ENCODE data around the gene R3HDM2.

R3HDM2 gene

DNA sequence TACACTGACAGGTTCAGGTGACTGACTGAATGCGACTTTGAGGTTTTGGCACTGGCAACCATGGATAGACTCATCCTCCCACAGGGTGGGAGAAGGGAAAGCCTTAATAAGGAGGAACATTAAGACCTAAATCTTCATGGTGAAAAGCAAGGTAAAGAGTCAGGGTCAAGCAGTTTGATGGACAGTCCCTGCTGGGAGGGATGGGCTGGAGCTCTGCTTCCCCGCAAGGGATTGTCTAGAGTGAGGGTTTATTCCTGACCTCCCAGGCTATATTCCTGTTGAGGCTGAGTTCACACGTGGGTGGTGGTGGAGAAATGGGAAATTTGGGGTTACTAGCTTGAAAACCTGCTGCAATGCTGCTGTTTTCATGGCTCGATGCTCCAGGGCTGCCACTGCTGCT lies 170.5 kb downstream of the R3HDM2 start:
- no peak for DNase-seq

DNA sequence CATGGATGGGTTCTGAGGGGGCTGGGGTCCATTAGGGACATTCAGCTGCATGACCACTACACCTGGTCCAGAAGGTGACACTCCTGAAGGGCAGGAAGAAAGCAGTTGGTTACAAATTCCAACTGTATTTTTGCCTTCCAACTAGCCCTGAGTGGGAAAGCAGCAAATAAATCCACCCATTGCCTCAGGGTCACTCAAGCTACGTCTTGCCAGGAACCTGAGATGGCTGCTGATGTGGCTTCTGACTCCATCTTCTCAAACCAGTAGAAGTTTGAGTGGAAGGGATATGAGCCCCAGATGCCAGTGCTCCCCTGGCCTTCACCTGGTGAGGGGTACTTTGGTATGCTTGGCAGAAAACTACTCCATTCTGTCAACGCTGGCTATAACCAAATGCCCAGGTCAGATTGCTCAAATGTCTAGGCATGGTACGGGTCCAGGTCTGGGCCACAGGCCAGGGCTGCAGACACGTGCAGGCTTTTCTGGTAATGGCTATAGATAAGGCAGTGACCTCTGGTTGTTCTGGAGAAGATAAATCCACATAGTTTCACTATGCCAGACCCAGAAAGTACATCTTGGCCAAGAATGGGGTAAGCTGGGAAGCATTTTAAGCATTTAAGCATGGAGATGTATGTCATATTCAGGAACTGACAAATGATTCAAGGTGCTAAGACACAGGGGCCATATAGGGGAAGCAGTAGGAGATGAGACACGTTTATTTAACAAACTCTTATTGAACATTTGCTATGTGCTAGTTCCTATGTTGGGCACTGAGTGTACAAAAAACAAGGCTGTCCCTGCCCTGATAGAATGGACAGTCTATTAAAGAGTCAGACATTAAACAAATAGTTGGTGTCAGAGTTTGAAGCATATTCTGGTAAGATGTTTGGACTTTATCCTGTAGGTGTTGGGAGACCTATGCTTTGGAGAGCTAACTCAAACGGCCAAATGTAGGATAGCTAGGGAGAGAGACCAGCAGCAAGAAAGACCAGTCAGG lies 171.6 kb downstream of the R3HDM2 start:
- no peak for DNase-seq

DNA sequence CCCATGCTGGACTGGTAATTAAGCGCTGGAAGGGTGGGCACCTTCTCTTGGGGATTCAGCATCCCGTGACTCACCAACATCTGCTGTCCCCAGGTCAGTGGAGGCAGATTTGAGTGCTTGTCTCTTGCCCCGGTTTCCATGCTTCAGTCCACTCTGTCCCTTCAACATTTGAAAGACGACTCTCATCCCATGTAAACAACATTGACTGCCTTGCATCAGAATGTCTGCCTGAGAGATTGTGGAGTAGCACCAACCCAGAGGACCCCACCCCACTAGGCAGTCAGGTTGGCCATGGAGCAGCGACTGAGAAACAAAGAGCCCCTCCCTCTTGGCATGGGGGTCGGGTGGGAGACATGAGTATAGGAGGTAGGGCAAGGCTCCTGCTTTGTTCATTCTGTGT lies 174.9 kb downstream of the R3HDM2 start:
- no peak for DNase-seq

DNA sequence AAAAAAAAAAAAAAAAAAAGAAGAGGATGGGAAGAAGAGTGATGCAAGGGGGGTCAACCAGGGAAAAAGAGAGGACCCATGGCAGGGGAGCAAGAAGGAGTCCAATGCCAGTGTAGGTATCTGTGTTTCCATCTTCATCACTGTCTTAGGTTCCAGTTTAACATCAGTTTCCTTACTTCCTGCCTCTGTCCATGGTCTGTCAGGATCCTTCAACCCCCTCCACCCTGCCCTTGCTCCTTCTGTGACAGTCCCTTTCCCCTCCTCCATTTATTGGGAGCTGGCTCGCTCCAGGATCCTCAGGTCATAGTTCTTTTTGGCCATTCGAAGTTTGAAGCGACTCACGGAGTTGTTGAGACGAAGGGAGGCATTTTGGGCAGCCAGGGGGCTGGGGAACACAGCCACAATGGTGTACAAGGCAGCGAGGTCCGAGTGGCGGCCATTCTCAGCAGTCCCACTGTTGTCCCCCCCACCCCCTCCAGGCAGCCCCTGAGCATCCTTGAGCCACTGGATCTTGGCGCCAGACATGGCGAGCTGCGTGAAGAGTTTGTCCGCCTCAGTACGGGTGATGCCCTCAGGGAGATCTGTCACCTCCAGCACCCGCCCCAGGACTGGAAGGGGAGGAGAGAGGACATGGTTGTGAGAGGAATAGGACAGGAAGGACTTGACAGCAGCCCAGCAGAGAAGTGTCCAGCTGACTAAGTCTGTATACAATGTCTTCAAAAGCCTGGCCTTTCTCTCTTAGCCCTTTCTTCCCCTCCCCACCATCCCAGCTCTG lies 176.2 kb downstream of the R3HDM2 start:
- no peak for DNase-seq

DNA sequence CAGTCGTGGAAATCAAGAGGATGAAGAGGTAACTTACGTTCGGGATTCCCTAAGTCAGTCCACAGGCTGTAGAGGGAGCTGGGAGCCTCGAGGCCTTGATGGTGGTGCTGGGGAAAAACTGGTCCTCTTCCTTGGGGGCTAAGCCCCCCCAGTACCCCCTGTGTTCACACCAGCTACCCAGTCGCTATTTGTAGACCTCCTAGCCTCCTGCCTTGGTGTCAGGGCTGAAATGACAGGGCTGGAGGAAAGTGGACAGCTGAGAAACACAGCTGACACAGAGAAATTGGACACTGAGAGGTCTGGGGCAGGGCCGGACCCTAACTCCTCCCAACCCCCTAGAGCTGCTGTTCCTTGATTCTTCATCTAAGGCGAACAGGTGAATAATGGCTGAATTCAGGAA lies 179.9 kb downstream of the R3HDM2 start, which contains the start of gene STAC3:
STAC3 (minus strand) TSS at position 232 of the 400 bp plus-strand sequence. CDS start 1,551 bp downstream, outside the sequence.
- no peak for DNase-seq

DNA sequence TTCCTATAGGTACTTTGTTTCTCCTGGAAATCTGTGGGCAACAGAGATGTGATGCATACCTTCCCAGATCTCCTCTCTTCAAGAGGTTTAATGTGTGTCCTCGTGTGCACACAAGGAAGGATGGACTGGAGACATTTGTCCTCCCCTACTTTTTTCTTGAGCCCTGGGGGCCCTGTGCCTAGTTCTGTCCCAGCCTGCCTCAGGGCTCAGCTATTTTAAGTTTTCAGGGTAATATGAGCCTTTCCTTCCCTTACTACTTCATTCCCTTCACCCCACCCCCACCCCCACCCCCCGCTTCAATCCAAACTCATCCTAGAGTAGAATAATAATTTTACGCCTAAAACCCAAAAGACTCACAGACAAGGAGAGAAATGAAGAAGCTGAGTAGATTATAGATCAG lies 180.3 kb downstream of the R3HDM2 start:
- no peak for DNase-seq

DNA sequence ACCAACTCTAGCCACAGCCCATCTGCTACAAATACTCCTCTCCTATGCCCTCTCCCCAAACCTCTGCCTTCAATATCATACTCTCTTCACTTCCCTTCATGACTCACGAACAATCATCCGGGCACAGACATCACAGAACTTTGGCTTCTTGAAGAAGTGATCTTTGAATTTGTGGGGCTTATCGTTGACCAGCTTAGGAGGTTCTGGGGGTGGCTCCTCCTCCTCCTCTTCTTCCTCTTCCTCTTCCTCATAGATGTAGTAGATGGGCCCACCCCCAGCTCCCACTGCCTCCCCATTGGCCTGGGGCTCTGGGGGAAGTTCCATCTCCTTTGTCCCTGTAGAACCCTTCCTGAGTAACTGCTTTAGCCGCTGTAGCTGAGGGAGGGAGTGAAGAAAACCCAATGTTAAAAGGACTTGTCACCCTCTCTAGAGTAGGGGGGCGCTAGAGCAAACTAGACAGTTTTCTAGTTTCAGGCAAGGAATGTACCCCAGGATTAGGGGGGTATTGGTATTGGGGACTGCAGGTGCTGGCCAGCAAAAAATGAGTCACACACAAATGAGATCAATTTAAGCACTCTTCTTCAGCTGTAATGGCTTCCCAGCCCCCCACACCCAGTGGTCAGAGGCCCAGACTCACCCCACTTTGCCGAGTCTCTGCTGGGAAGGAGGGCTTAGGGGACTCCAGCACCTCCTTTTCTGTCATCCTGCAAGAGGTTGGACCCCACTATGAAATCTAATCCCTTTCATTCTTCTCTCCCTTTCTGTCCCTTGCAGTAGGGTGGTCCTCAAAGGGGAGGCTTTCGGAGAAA lies 181.7 kb downstream of the R3HDM2 start:
- no peak for DNase-seq

DNA sequence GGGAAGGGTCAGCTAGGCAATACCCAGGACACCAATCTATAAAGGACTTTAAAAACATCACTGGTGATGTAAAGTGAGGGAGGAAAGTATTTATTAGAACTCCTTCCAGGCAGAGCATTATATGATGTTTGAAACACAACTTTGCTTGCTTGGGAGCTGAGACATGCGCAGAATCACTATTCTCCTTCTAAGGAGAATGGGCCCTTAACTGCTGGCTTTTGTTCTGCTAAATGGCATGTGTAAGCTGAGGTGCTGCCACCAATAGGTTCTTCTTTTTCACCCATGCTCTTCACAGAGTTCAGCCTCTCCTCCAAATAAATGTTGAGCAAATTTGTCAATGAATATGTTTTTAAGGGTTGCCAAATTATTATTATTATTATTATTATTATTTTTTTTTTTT lies 183.8 kb downstream of the R3HDM2 start:
- DNase-seq: no peak

DNA sequence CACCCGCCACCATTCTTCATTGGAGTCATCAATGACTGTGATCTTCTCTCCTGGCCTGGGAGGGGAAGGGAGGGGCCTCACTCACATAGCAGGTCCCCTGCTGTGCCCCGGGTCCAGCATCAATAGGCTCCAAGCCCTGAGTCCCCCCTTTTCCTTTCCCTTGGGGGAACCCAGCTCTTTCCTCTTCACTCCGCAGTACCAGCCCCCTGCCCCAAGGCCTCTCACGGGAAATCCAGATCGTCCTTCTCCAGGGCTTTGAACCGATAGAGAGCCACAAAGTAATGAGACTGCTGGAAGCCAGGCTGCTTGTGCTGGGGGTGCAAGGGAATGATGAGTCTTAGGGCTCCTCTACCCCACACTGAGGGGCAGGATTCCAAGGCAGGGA lies 186.5 kb downstream of the R3HDM2 start:
- DNase-seq: no peak

DNA sequence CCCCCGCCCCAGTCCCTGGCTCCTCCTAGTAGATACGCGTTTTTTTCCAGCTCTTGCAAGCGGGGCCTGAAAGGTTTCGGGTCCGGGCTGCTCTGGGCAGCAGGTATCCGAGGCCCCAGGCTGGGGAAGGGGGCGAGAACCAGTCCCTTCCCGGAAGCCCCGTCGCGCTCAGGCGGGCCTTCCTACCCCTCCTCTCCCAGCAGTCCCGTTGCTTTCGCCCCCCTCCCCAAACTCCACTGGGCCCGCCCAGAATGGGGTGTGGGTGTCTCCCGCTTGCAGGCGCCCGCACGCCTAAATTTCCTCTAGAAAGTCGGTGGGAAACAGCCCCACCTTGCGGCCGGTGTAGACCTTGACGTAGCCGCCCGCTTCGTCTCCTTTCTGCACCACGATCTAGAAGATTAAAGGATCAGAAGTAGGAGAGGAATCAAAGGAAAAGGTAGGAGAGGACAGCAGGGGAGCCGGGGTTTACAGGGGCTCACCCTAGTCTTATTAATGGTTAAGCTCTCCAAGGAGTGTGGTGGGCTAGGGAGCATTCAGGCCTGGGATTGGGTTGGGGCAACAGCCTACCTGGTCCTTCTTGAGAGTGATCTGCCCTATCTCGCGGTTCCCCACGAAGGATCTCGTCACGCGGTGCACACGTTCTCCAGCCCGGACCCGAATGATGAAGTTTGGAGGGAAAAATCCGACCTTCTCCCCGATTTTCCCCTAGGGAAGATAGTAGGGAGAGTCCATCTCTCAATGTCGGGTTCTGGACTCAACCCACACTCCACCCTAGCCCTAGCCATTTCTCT lies 187.1 kb downstream of the R3HDM2 start:
- DNase-seq: peak; percentile 79

DNA sequence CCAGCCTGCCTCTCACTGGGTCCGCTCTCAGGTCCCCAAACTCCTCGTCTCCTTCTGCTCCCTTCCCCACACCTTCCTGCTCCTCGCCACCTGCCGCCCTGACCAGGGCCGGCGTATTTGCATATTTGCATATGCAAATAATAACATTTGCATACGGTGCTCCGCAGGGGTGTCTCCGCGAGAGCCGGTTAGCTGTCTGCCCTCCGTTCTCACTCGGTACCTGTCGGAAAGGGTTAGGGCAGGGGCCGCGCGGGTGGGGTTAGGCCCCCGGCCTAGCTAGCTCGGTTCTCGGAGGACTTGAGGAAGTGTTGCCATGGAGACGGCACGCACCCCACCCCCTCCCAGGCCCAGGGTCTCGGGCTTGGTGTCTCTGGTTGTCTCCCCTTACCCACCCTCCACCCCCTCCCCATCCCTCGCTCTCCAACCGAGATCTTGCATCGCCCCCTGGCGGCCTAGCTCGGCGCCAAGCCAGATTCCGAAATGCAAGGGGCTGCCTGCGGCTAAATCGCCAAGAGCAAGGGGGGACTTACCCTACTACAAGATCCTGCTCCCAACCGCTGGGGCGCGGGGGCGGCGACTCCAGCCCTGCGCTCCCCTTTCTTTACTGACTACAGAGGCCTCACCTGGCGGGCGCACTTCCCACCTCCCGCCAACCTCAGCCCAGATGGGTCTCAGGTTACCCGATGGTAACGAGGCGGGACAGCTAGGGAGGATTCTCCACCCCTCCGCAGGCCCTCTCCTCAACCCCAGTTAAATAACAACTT lies 188.0 kb downstream of the R3HDM2 start:
- peak; percentile 92 for DNase-seq

DNA sequence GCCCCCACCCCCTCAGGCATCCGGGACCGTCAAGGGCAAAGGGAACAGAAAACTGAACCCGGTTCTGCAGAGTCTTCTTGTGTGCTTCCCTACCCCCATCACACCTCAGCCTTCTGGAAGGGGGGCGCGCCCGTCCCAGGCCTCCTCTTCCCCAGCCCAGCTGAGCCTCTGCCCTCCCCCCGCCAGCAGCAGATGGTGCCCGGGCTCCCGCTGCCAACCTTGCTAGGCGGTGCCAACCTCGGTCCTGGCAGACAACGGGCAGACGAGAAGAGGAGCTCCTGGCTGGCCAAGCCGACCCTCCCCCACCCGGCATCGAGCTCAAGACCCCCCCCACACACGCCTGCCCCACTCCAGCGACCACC lies 188.5 kb downstream of the R3HDM2 start:
- peak; percentile 82 for DNase-seq

DNA sequence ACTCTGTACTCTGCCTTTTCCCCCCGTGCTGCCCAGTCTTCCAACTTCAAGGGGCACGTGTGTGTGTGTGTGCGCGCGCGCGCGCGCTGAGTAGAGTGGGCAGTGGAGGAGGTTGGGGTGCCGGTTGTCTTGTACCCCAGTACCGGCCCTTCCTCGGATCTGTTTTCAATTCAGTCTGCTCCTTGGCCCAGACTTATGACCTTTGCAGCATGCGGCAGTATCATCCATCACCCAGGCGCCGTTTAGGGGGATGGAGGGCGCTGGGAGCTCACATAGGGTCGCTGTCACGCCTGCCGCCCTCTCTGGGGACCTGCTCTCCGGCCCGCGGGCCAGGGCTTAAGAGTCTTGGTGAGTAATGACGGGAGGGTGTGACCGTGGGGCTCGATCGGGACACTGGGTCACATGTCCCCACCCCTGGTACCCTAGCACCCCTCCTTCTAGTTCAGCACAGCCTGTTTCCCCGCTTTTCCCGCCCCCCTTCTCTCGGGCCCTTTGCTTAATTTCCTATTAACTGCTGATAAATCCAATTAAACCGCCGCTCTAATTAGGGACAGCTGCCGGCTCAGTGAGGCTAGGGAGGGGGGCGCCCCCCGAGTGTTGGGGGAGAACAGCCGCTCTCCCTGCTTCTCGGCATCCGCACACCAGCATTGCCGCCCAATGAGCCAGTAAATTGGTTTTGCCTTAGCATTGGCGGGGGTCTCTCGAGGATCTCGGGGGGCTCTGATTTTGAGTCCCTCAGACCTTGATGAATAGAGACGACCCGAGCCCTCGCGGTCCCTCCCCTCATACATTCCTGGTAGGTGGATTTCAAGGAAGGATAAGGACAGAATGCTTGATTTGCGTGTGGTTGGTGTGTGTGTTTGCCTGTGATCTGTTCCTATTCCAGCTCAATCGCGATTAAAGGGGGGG lies 189.2 kb downstream of the R3HDM2 start:
- peak; percentile 43 for DNase-seq

DNA sequence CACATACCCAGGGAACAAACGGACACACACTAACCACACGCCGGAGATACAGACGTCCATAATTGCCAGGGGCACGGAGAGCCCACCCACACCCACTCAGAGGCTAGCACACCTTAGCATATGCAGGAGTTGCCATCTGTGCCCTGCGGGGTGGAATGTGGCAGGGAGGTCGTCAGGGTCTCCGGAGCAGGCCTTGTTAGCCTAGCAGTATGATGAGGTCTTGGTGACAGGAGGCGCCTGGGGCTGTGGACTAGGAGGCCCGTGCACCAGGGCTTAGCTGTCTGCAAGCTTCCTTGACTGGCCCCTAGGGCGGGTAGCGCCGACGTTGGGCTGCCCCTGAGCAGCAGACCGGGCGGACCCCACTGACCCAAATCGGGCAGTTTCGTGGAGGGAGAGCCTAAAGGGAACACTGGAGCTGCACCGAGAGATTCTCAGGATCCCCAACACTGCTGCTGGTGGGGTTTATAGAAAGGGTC lies 189.9 kb downstream of the R3HDM2 start:
- peak; percentile 31 for DNase-seq

DNA sequence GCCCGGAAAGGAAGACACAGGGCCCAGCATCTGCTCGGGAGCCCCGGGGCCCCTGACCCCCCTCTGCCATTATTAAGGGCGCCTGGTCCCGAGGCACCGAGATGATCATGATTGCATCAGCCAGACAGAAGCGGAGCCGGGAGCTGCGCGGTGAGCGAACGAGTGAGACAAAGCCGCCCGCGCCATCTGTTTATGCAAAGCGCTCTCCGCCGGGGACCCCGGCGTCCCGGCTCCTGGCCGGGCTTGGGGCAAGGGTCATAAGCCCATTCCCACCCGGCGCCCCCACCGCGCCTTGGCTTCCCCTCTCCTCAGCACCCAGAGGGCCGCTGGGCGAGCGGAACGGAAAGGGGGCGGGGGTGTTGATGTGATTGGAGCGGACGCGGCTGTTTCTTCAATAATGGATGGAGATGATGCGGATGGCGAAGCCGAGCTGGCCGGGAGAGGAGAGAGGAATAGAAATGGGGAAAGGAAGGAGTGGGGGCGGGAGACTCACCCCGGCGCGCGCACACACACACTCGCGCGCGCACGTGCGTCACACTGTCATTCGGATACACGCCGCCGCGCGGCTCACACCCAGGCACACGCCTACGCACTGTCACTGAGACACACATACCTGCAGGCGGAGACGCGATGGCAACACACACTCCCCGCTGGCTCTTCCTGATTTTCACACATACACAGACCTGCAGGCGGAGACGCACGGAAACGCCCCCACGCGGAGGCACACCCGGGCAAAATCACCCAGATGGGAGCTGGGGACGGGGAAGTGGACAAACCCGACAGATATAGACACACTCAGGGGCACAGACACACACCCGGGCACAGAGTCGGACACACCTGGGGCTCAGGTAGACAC lies 190.5 kb downstream of the R3HDM2 start:
- DNase-seq: peak; percentile 82

DNA sequence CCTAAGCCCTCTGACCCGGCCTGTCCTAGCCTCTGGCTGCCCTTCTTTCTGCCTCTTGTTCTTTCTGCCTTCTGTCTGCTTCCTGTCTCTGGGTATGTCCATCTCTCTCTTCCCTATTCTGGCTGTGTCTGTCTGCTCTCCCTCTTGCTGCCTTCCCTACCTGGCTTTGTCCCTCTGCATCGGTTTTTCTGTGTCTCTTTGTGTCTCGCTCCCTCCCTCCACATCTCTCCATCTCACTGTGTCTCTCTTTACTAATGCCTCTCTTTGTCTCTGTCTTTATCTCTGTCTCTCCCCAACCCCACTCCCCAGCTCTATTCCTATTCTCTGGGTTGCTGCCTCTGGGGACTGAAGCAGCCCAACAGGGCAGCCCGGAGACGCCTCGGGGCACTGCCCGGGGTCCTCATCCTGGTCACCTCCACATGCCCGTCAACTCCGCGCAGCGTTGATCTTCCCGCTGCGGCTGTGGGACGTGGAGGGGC lies 191.2 kb downstream of the R3HDM2 start:
- no peak for DNase-seq

DNA sequence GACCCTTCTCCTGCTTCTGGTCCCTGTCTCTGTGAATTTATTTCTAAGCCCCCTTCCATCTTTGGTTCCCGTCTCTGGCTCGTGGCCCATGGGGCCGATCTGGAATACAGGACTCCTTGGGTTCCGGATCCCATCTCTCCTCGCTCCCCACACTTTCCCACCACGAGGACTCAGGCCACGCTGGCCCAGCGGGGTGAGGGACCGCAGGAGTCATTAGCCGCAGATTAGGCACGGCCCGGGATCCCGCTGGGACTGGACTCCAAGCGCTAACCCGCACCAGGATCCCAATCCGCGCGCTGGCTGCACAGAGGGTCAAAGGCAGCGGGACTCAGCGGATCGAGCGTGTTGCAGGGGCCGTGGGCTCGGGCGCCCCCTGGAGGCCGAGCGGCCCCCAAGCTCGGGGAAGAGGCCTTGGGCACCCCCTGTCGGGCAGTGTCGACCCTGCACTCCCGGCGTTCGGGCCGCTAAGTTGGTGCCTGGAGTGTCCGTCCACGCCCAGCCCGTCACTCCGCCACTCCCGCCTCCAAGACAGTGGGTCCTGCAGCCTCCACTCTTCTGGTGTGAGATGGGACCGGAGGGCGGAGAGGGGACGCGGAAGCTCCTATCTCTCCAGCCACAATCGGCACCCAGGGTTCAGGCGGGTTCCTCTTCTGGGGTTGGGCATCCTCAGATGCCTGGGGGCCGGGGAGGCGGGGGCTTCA lies 191.8 kb downstream of the R3HDM2 start:
- peak; percentile 63 for DNase-seq
